Right atrium auricular region (tissue), 2 donors: ENCODE results near the gene SLC34A3. TPM values are rescaled to one million over a fixed set of nuclear protein-coding genes. Genes with fewer than 3 reads are reported as not detected.
A peak's percentile ranks its signal among the peaks of the same experiment; 100 is the strongest.

Source experiments
- DNase-seq: peaks from one replicate; pipeline ENCODE4 v3.0.0-alpha.2; 2019; ENCODE audit warnings: low spot score
- H3K27ac ChIP-seq, 2 donors: fragments of 200-600 bp; sonication (generic); 1 replicate in 1 of 2; 2 replicates in 1 of 2; pipeline ENCODE4 v1.5.1; 2016 to 2019
- H3K27me3 ChIP-seq, 2 donors: fragments of 200-600 bp; sonication (generic); one replicate each; pipeline versions ENCODE4 v1.5.1 to v1.6.0; 2017 to 2019
- H3K36me3 ChIP-seq: fragments of 200-600 bp; sonication (generic); one replicate; pipeline ENCODE4 v1.5.1; 2016
- H3K4me1 ChIP-seq, 2 donors: fragments of 200-600 bp; sonication (generic); one replicate each; pipeline versions ENCODE4 v1.5.1 to v1.6.0; 2017 to 2019
- H3K4me3 ChIP-seq, 2 donors: fragments of 200-600 bp; sonication (generic); 1 replicate in 1 of 2; 2 replicates in 1 of 2; pipeline ENCODE4 v1.5.1; 2017 to 2019; ENCODE audit warnings: mild to moderate bottlenecking in 1 of 2, moderate library complexity in 1 of 2
- H3K9me3 ChIP-seq, 2 donors: fragments of 200-600 bp; sonication (generic); one replicate each; pipeline ENCODE4 v1.5.1; 2019
- CTCF ChIP-seq, 2 donors: fragments of 200-600 bp; sonication (generic); IDR thresholded peaks; one replicate each; pipeline ENCODE4 v1.5.1; 2019; ENCODE audit warnings: antibody characterized with exemption in 2 of 2
- total RNA-seq, 2 donors: library from RNA; depleted of rRNA; stranded (reverse); fragments of >200 nt; gene quantifications; one replicate each; pipeline ENCODE4 v1.1.0, GENCODE V29; 2016

The SLC34A3 gene
- total RNA-seq, 2 donors from 2014 or later = not detected

- no peaks in the 10 kb centered on the region for H3K27me3 ChIP-seq
- H3K36me3 ChIP-seq = no peaks in the 10 kb centered on the region
- peak overlapping the region in 1 of 2 donors; percentile 94 for H3K27ac ChIP-seq
- TF ChIP-seq CTCF (IDR thresholded peaks at IDR 0.05) = no peak
- peaks cover 0 to 58% of the 10 kb centered on the region in 2 donors for H3K4me1 ChIP-seq
- peak overlapping the region; percentile 33 to 54 for H3K4me3 ChIP-seq
- no peaks in the 10 kb centered on the region for H3K9me3 ChIP-seq
- no peak for DNase-seq
Observed at GRCh38 chr9:137278721-137279711, 48.3 kb downstream of the SLC34A3 start.

GRCh38 chr9:137279741-137280473 is 49.2 kb downstream of the SLC34A3 start:
- H3K27ac ChIP-seq = no peak overlapping the region

DNA sequence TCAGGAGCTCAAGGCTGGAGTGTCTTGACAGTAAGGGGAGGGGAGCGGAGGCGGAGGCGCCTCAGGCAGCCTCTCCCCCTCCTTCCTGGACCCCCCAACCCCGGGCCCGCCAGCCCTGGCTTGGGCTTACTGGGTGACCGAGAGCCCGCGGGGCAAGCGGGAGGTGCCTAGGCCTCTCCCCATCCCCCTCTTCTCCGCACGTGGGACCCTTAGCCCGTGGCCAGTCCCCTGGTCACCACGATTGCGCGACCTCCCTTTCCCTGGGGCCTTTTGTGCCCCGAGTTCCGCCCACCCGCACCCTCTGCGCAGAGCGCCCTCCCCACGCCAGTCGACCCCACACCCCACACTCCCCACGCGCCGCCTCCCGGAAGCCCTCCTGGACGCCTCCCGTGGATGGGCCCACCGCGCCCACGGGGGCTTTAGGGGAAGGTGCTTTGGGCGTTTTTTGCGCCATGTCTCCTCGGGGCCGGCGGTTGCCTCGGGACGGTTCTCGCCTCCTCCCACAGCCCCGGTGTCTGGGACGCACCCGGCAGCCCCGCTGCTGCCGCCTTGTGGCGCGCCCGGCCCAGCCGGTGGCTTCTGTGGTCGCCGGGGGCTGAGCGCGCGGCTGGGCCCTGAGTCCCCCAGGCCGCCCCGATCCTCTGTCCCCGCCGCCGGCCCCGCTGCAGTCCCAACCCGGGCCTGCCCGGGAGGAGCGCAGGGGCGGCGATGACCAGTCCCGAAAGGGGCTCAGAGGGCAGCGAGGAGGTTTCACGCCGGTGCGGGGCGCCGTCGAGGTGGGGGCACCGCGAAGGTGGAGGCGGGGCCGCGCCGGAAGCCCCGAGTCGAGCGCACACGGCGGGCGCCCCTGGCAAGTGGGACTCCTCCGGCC is 50.0 kb downstream of the SLC34A3 start:
- no peaks in the 10 kb centered on the region for H3K36me3 ChIP-seq
- H3K9me3 ChIP-seq = no peaks in the 10 kb centered on the region
- no peaks in the 10 kb centered on the region for H3K27me3 ChIP-seq
- no peak overlapping the region for H3K27ac ChIP-seq
- TF ChIP-seq CTCF (IDR thresholded peaks at IDR 0.05) = peak; percentile 44 to 70
- H3K4me3 ChIP-seq = peak overlapping the region in 1 of 2 donors; percentile 25
- DNase-seq = no peak
- peaks cover 0 to 41% of the 10 kb centered on the region in 2 donors for H3K4me1 ChIP-seq

More at GRCh38 chr9:137279741-137280473, 49.2 kb downstream of the SLC34A3 start:
- Histone ChIP-seq H3K4me3 (no peak overlapping the region), H3K9me3 (no peaks in the 10 kb centered on the region), H3K4me1 (peaks cover 0 to 49% of the 10 kb centered on the region in 2 donors), H3K36me3 (no peaks in the 10 kb centered on the region), H3K27me3 (no peaks in the 10 kb centered on the region)
- no peak for DNase-seq
- TF ChIP-seq CTCF (IDR thresholded peaks at IDR 0.05) = no peak

DNA sequence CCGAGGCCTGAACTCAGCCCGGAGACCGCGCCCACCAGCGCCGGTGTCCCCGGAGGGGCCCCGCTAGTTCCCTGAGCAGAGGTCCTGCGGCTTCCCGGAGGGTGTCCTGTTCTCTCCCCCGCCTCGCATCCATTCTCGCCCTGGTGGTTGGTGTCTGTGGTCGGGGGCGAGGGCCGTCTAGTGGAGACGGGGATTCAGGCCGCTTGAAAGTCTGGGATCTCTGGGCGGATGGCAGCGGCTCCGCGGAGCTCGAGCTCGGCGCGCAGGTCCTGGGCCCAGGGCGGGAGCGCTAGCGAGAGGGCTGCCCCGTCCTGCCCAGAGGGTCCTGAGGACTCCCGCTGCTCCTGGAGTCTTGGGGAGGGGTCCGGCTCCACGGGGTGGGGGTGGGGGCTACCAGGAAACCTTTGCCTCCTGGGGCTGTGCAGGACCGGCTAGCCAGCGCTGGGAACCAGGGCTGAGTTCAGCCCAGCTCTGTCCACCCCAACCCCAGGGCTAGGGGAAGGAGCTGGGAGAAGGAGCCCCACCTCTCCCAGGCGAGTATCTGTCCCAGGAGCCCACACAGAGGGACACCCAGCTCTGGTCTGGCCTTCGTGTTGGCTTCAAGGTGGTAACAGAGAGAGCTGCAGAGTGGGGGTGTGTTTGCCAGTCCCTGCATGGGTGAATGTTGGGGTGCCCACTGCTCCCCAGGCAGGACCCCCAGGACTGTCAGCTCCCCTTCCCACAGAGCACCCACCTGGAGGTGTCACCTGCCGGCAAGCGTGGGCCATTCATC is 50.8 kb downstream of the SLC34A3 start:
- no peaks in the 10 kb centered on the region for H3K9me3 ChIP-seq
- H3K36me3 ChIP-seq = no peaks in the 10 kb centered on the region
- no peak for TF ChIP-seq CTCF (IDR thresholded peaks at IDR 0.05)
- H3K27me3 ChIP-seq = no peaks in the 10 kb centered on the region
- H3K4me1 ChIP-seq = peaks cover 0 to 33% of the 10 kb centered on the region in 2 donors
- DNase-seq = no peak
- H3K4me3 ChIP-seq = peak overlapping the region in 1 of 2 donors; percentile 25
- H3K27ac ChIP-seq = no peak overlapping the region

Other genes with a start within 250 kb of the SLC34A3 start
- 1 to 10 TPM in 1 of 2 donors, under 1 TPM in 1; 0.24 to 1.1 TPM for gene LCNL1, start 247.9 kb upstream of the SLC34A3 start, total RNA-seq
- gene PAXX, start 238.5 kb upstream of the SLC34A3 start, total RNA-seq = 10 to 100 TPM; 27.4 to 37.5 TPM
- gene CLIC3, start 234.3 kb upstream of the SLC34A3 start, total RNA-seq = 10 to 100 TPM in 1 of 2 donors, 1 to 10 TPM in 1; 6.5 to 11.8 TPM
- 10 to 100 TPM; 28.3 to 28.5 TPM for gene ABCA2, start 202.7 kb upstream of the SLC34A3 start, total RNA-seq
- under 1 TPM in 1 of 2 donors, not detected in 1; 0.28 TPM for gene FUT7, start 198.8 kb upstream of the SLC34A3 start, total RNA-seq
- gene NPDC1, start 184.7 kb upstream of the SLC34A3 start, total RNA-seq = 10 to 100 TPM; 49.7 to 57.8 TPM
- gene ENTPD2, start 176.8 kb upstream of the SLC34A3 start, total RNA-seq = under 1 TPM; 0.41 to 0.67 TPM
- under 1 TPM; 0.12 to 0.63 TPM for gene SAPCD2, start 160.3 kb upstream of the SLC34A3 start, total RNA-seq
- gene UAP1L1, start 153.4 kb upstream of the SLC34A3 start, total RNA-seq = 1 to 10 TPM; 4.3 to 6.3 TPM
- gene MAN1B1, start 143.9 kb upstream of the SLC34A3 start, total RNA-seq = 10 to 100 TPM; 20.9 to 26.8 TPM
- gene DPP7, start 116.2 kb upstream of the SLC34A3 start, total RNA-seq = 100 to 1,000 TPM; 165 to 188 TPM
- gene GRIN1, start 91.7 kb upstream of the SLC34A3 start, total RNA-seq = not detected
- gene LRRC26, start 60.9 kb upstream of the SLC34A3 start, total RNA-seq = not detected
- gene TMEM210, start 58.8 kb upstream of the SLC34A3 start, total RNA-seq = not detected
- 10 to 100 TPM; 10.8 to 12.1 TPM for gene ANAPC2, start 42.3 kb upstream of the SLC34A3 start, total RNA-seq
- gene SSNA1, start 42.2 kb upstream of the SLC34A3 start, total RNA-seq = 10 to 100 TPM; 67.1 to 72.0 TPM
- gene TPRN, start 30.2 kb upstream of the SLC34A3 start, total RNA-seq = 1 to 10 TPM; 6.4 to 6.8 TPM
- 10 to 100 TPM; 31.4 to 33.9 TPM for gene TMEM203, start 25.3 kb upstream of the SLC34A3 start, total RNA-seq
- gene NDOR1, start 25.2 kb upstream of the SLC34A3 start, total RNA-seq = 1 to 10 TPM; 6.6 TPM
- 1 to 10 TPM; 5.9 to 7.9 TPM for gene RNF208, start 8.7 kb upstream of the SLC34A3 start, total RNA-seq
- gene CYSRT1, start 5.7 kb upstream of the SLC34A3 start, total RNA-seq = under 1 TPM; 0.35 to 0.85 TPM
- gene RNF224, start 3.4 kb upstream of the SLC34A3 start, total RNA-seq = not detected
- 100 to 1,000 TPM; 310 to 394 TPM for gene TUBB4B, start 10.4 kb downstream of the SLC34A3 start, total RNA-seq
- gene STPG3, start 20.4 kb downstream of the SLC34A3 start, total RNA-seq = not detected
- 10 to 100 TPM; 30.0 to 38.0 TPM for gene NELFB, start 24.4 kb downstream of the SLC34A3 start, total RNA-seq
- gene TOR4A, start 46.8 kb downstream of the SLC34A3 start, total RNA-seq = 10 to 100 TPM in 1 of 2 donors, 1 to 10 TPM in 1; 9.4 to 16.8 TPM
- 10 to 100 TPM in 1 of 2 donors, 1 to 10 TPM in 1; 5.6 to 13.3 TPM for gene NRARP, start 71.4 kb downstream of the SLC34A3 start, total RNA-seq
- gene EXD3, start 192.3 kb downstream of the SLC34A3 start, total RNA-seq = 1 to 10 TPM; 5.9 to 6.0 TPM
- gene NOXA1, start 192.5 kb downstream of the SLC34A3 start, total RNA-seq = 1 to 10 TPM in 1 of 2 donors, under 1 TPM in 1; 0.94 to 3.4 TPM
- not detected for gene ENTPD8, start 210.5 kb downstream of the SLC34A3 start, total RNA-seq
- gene NSMF, start 228.4 kb downstream of the SLC34A3 start, total RNA-seq = 10 to 100 TPM; 16.2 to 26.2 TPM